Testis (tissue), 2 donors: ENCODE measurements around the gene CTU1.

Experiments
- CTCF ChIP-seq, 3 experiments: fragments of 450-650 bp in 2 of 3; fragments of 200-600 bp in 1 of 3; sonication (generic) in 1 of 3; IDR thresholded peaks; one replicate each; pipeline ENCODE4 v1.5.1; 2016 to 2019; ENCODE audit warnings: antibody characterized with exemption in 3 of 3, mild to moderate bottlenecking in 2 of 3, moderate library complexity in 1 of 3
- POLR2A ChIP-seq: fragments of 450-650 bp; IDR thresholded peaks from one replicate; pipeline ENCODE4 v1.6.1; 2017; ENCODE audit warnings: antibody characterized with exemption, mild to moderate bottlenecking, moderate library complexity

GRCh38 chr19:51097166-51097738, 11.0 kb downstream of the CTU1 start:
- no peak for TF ChIP-seq POLR2A
- TF ChIP-seq CTCF (IDR thresholded peaks at IDR 0.05) = peak in 2 of 3 experiments; percentile 73 to 76
